ACHN (cell line): Measurements from ENCODE around the gene TLK1.

ENCODE experiments used
- DNase-seq: peaks from one replicate; pipeline ENCODE4 v3.0.0-alpha.2; 2015
- in situ Hi-C: cut with HindIII; loops from 2 replicates; pipeline ENCODE4 v1.10.0; 2017; ENCODE audit warnings: low sequenced_read_pairs, low pct_ligation_motif_present, low pct_unique_long_range_greater_than_20kb

The TLK1 gene

GRCh38 chr2:170984079-170984478, 176.6 kb downstream of the TLK1 start:
- in situ Hi-C loops, result no loop called here
- no peak for DNase-seq

GRCh38 chr2:170975943-170976270, 184.8 kb downstream of the TLK1 start:
- no peak for DNase-seq
- in situ Hi-C loops, result no loop called here

- DNase-seq, result no peak
- in situ Hi-C loops, result no loop called here
These were observed 185.4 kb downstream of the TLK1 start for GRCh38 chr2:170975127-170975942.

GRCh38 chr2:170974304-170974993, 186.2 kb downstream of the TLK1 start:
- in situ Hi-C loops, result no loop called here
- DNase-seq, result peak; percentile 44

GRCh38 chr2:170973492-170974303, 187.0 kb downstream of the TLK1 start:
- peak; percentile 91 for DNase-seq
- in situ Hi-C loops, result no loop called here

- in situ Hi-C loops, result no loop called here
- DNase-seq, result no peak
These were observed 187.5 kb downstream of the TLK1 start for GRCh38 chr2:170973225-170973491.

GRCh38 chr2:170972296-170973224, 188.1 kb downstream of the TLK1 start:
- DNase-seq, result no peak
- in situ Hi-C loops, result no loop called here

- DNase-seq, result no peak
- in situ Hi-C loops, result no loop called here
These were observed 189.6 kb downstream of the TLK1 start for GRCh38 chr2:170971071-170971470.

GRCh38 chr2:170969872-170970496, 190.7 kb downstream of the TLK1 start:
- in situ Hi-C loops, result no loop called here
- no peak for DNase-seq

GRCh38 chr2:170969030-170969429, 191.7 kb downstream of the TLK1 start:
- in situ Hi-C loops, result no loop called here
- DNase-seq, result no peak

- in situ Hi-C loops, result no loop called here
- no peak for DNase-seq
These were observed 192.3 kb downstream of the TLK1 start for GRCh38 chr2:170968205-170969003.

- no peak for DNase-seq
- in situ Hi-C loops, result no loop called here
These were observed 193.1 kb downstream of the TLK1 start for GRCh38 chr2:170967553-170967952.

GRCh38 chr2:170966648-170967396, 193.9 kb downstream of the TLK1 start:
- DNase-seq, result peak; percentile 69
- in situ Hi-C loops, result no loop called here

- in situ Hi-C loops, result no loop called here
- DNase-seq, result peak; percentile 95
These were observed 195.1 kb downstream of the TLK1 start for GRCh38 chr2:170965446-170966225.

GRCh38 chr2:170963386-170963785, 197.3 kb downstream of the TLK1 start:
- in situ Hi-C loops, result no loop called here
- DNase-seq, result no peak

GRCh38 chr2:170953941-170954340, 206.8 kb downstream of the TLK1 start:
- in situ Hi-C loops, result no loop called here
- no peak for DNase-seq
